ENCODE results near the gene ARL5A. TPM values are rescaled to one million over a fixed set of nuclear protein-coding genes. Genes with fewer than 3 reads are reported as not detected.

The ARL5A gene
- total and polyA plus RNA-seq, 9 of the 15 experiments (the other 6 are each of a cell fraction or from before 2014, with no cell fraction given), result 16.3 to 117 (median 88.4) TPM

DNA sequence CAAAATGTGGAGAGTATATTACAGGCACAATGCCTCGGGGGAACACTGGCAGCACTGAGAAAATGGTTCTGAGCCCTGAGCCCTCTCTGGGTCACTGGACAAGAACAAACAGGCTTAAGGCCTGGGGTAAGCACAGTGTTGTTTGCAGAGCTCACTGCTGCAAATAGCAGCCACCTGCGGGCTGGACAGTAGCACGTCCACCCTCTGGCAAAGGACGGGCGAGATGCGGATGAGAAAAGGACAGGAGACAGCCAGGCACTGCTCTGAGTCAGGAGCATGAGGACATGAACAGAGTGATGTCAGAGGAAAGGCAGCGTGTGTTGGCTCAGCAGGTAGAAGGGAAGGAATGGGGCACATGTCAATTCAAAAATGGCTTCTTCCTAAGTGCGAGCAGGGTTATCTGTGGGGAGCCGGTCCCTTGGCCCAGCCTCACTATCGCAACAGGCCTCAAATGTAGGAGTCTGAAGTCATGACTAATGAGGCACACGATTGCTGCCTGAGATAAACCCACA, 68.0 kb downstream of the ARL5A start (continued):
- TF ChIP-seq FOXM1 (IDR thresholded peaks at IDR 0.05; ENCODE audit: low read depth), result no peak
- TF ChIP-seq FOXM1 (CRISPR knock-in tag; IDR thresholded peaks at IDR 0.05; ENCODE audit: low read depth), result 0 out of 2 replicates have a peak, but pooled peaks have one; percentile 16
- peak; percentile 85; the same call in 1 of the 2 replicates for TF ChIP-seq ZNF311 (CRISPR knock-in tag; IDR thresholded peaks at IDR 0.05)
- TF ChIP-seq GABPB1 (CRISPR knock-in tag; IDR thresholded peaks at IDR 0.05), result 0 out of 2 replicates have a peak, but pooled peaks have one; percentile 19
- 0 out of 4 replicates have a peak, but pooled peaks of 1 of the 2 experiments have one; percentile 40 for TF ChIP-seq SIN3A (IDR thresholded peaks at IDR 0.05; ENCODE audit: borderline replicate concordance in 2 of 2, control insufficient read depth in 1 of 2, low read depth in 2 of 2, low read length in 2 of 2)
- no peak for TF ChIP-seq BRF1 (IDR thresholded peaks at IDR 0.05; ENCODE audit: borderline replicate concordance, extremely low read depth, insufficient read length)
- TF ChIP-seq ZNF3 (CRISPR knock-in tag; IDR thresholded peaks at IDR 0.05), result no peak
- no peak for TF ChIP-seq FOXP1 (CRISPR knock-in tag; IDR thresholded peaks at IDR 0.05)
- TF ChIP-seq, protein P1, sequence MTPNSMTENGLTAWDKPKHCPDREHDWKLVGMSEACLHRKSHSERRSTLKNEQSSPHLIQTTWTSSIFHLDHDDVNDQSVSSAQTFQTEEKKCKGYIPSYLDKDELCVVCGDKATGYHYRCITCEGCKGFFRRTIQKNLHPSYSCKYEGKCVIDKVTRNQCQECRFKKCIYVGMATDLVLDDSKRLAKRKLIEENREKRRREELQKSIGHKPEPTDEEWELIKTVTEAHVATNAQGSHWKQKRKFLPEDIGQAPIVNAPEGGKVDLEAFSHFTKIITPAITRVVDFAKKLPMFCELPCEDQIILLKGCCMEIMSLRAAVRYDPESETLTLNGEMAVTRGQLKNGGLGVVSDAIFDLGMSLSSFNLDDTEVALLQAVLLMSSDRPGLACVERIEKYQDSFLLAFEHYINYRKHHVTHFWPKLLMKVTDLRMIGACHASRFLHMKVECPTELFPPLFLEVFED (CRISPR knock-in tag; conservative IDR thresholded peaks at IDR 0.05), result 0 out of 2 replicates have a peak, but pooled peaks have one; percentile 51
- no peak for TF ChIP-seq CREBBP (IDR thresholded peaks at IDR 0.05; ENCODE audit: low read depth, low read length)
- no peak for TF ChIP-seq HEY1 (CRISPR knock-in tag; IDR thresholded peaks at IDR 0.05; ENCODE audit: borderline replicate concordance)
- TF ChIP-seq ARID1B (IDR thresholded peaks at IDR 0.05), result peak; percentile 87
- TF ChIP-seq, protein P2, sequence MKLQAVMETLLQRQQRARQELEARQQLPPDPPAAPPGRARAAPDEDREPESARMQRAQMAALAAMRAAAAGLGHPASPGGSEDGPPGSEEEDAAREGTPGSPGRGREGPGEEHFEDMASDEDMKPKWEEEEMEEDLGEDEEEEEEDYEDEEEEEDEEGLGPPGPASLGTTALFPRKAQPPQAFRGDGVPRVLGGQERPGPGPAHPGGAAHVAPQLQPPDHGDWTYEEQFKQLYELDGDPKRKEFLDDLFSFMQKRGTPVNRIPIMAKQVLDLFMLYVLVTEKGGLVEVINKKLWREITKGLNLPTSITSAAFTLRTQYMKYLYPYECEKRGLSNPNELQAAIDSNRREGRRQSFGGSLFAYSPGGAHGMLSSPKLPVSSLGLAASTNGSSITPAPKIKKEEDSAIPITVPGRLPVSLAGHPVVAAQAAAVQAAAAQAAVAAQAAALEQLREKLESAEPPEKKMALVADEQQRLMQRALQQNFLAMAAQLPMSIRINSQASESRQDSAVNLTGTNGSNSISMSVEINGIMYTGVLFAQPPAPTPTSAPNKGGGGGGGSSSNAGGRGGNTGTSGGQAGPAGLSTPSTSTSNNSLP (IDR thresholded peaks at IDR 0.05; ENCODE audit: borderline replicate concordance, low read depth, low read length), result 0 out of 2 replicates have a peak, but pooled peaks have one; percentile 38
- TF ChIP-seq, protein P3, sequence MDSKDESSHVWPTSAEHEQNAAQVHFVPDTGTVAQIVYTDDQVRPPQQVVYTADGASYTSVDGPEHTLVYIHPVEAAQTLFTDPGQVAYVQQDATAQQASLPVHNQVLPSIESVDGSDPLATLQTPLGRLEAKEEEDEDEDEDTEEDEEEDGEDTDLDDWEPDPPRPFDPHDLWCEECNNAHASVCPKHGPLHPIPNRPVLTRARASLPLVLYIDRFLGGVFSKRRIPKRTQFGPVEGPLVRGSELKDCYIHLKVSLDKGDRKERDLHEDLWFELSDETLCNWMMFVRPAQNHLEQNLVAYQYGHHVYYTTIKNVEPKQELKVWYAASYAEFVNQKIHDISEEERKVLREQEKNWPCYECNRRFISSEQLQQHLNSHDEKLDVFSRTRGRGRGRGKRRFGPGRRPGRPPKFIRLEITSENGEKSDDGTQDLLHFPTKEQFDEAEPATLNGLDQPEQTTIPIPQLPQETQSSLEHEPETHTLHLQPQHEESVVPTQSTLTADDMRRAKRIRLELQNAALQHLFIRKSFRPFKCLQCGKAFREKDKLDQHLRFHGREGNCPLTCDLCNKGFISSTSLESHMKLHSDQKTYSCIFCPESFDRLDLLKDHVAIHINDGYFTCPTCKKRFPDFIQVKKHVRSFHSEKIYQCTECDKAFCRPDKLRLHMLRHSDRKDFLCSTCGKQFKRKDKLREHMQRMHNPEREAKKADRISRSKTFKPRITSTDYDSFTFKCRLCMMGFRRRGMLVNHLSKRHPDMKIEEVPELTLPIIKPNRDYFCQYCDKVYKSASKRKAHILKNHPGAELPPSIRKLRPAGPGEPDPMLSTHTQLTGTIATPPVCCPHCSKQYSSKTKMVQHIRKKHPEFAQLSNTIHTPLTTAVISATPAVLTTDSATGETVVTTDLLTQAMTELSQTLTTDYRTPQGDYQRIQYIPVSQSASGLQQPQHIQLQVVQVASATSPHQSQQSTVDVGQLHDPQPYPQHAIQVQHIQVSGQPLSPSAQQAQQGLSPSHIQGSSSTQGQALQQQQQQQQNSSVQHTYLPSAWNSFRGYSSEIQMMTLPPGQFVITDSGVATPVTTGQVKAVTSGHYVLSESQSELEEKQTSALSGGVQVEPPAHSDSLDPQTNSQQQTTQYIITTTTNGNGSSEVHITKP (IDR thresholded peaks at IDR 0.05; ENCODE audit: partially characterized antibody), result peak; percentile 43
- TF ChIP-seq ZNF384 (IDR thresholded peaks at IDR 0.05; ENCODE audit: low read depth, low read length), result 0 out of 2 replicates have a peak, but pooled peaks have one; percentile 3
- no peak for TF ChIP-seq KAT8 (IDR thresholded peaks at IDR 0.05; ENCODE audit: low read depth)
- TF ChIP-seq CCNT2 (IDR thresholded peaks at IDR 0.05; ENCODE audit: borderline replicate concordance, extremely low read depth, insufficient read length, low read depth, low read length), result peak; percentile 54
- TF ChIP-seq, protein P4, sequence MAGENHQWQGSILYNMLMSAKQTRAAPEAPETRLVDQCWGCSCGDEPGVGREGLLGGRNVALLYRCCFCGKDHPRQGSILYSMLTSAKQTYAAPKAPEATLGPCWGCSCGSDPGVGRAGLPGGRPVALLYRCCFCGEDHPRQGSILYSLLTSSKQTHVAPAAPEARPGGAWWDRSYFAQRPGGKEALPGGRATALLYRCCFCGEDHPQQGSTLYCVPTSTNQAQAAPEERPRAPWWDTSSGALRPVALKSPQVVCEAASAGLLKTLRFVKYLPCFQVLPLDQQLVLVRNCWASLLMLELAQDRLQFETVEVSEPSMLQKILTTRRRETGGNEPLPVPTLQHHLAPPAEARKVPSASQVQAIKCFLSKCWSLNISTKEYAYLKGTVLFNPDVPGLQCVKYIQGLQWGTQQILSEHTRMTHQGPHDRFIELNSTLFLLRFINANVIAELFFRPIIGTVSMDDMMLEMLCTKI (IDR thresholded peaks at IDR 0.05; ENCODE audit: partially characterized antibody), result no peak
- TF ChIP-seq ATF1 (CRISPR knock-in tag; IDR thresholded peaks at IDR 0.05), result no peak
- TF ChIP-seq ATF1 (tag; IDR thresholded peaks at IDR 0.05), result peak; percentile 50
- TF ChIP-seq SMARCE1 (IDR thresholded peaks at IDR 0.05), result peak; percentile 81

All from K562 (cell line).